A172 (cell line): ENCODE results near the gene CCNB1IP1. TPM values are rescaled to one million over a fixed set of nuclear protein-coding genes. Genes with fewer than 3 reads are reported as not detected.
"Not testable (repeated sequence)": the region's sequence is repeated elsewhere in the genome, so short reads cannot be mapped to it uniquely, and the experiment has no call there.

Experiments
- DNase-seq: peaks from one replicate; pipeline ENCODE4 v3.0.0-alpha.2; 2015; ENCODE audit warnings: low spot score
- total RNA-seq: library from RNA; depleted of rRNA; stranded (reverse); fragments of >200 nt; shearing (Covaris generic); gene quantifications from 2 replicates; pipeline ENCODE4 v1.2.3, GENCODE V29; 2014

The CCNB1IP1 gene
- total RNA-seq, 1 experiment from 2014 or later, result 28.6 TPM

DNA sequence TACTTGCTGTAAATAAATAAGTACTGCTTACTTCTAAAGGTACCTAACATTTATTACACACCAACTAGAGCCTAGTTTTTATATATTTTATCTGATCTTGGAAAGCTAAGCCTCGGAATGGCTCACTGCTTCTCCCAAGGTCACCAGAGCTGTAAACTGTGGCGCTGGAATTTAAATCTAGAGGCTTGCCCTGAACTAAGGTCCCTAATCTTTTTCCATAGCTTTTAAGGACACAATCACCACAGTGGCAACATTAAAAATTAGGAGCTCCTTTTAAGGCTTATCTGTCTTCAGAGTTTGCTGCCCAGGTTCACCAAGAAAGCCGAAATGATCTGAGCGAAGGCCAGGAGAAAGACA, 670 bp downstream of the CCNB1IP1 start:
- no peak for DNase-seq

DNA sequence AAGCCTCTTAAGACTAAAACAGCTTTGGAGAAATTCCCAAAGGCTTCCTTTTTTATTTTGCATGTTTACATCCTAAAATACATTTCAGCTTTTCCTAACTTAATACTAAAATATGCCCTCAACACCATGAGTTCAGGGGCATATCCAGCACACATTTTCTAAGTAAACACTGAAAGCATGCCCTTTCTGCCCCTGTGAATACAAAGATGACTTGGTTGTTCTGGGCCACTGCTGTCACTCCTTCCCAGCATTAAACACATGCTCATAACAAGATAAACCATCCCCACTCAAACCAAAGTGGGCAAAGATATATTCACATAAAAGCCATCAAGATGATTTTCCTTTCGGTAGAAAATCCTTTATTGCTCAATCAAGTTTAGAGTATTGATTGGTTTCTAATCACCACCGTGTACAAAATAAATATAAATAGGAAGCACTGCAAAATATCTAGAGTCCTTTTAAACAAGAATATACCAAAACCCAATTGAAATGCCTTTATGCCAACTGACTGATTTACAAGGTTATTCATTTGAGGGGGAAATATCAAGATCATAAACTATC, 1.9 kb downstream of the CCNB1IP1 start:
- DNase-seq, result no peak

- DNase-seq, result no peak
Measured at GRCh38 chr14:20329355-20329754, 3.7 kb downstream of the CCNB1IP1 start.

DNA sequence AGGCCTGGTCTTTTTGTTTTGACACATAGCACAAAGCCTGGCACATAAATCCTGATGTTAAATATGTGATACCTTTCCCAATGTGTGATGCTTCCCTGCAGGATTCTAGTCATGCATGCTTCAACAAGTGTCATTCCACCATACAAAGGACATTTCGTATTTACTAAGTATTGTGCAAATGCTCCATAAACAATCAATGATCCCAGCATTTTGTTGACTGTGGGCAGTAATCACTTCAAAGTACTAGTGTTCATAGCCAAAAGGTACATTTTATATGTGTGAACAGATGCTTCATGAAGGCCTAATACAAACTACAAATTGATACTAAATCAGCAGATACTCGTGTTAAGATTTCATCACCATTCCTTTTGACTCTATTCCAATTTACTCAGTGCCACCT, 4.4 kb downstream of the CCNB1IP1 start:
- DNase-seq, result no peak

GRCh38 chr14:20327005-20327869, 5.8 kb downstream of the CCNB1IP1 start:
- DNase-seq, result peak; percentile 62

DNA sequence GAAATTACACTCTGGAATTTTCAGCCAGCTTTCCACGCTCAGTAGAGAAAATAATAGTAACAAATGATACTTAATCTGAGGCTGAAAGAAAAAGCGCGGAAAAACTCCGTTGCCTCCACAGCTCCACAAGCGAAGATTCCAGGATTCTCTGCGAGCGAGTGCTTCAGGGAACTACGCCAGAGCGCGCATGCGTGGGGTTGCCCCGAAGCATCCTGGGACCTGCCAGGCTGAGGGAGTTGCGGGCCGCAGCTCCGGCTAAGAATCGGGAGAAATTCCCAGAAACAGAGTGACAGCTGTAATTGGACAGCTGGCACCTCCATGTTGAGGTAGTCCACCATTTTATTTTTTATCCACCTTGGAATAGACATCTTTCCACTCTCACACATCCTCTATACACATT, 15.4 kb downstream of the CCNB1IP1 start:
- DNase-seq, result no peak

DNA sequence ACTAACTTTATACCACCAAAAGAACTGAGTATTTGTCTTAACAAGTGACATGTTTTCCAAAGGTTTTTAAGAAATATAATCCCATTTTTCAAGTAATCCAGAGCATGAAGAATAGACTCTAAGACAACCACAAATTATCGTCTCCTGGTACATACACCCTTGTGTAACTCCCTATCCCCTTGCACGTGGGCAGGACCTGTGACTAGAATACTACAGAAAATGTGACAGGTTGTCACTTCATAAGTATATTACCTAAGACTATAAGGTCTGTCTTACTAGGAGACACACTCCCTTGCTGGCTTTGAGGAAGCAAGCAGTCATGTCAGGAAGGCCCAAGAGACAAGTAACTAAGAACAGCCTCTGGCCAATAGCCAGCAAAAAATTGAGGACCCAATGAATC, 19.1 kb downstream of the CCNB1IP1 start:
- DNase-seq, result no peak

- no peak for DNase-seq
Measured at GRCh38 chr14:20306079-20306423, 27.0 kb downstream of the CCNB1IP1 start.

GRCh38 chr14:20305265-20306078, 27.6 kb downstream of the CCNB1IP1 start, which contains the start of gene TTC5:
TSS of gene TTC5 (minus strand) at chr14:20305951. CDS start at chr14:20305937, 14 bp downstream.
- DNase-seq, result peak; percentile 65

- DNase-seq, result peak; percentile 12
Measured at GRCh38 chr14:20302042-20302755, 30.9 kb downstream of the CCNB1IP1 start.

GRCh38 chr14:20295067-20295466, 38.0 kb downstream of the CCNB1IP1 start:
- no peak for DNase-seq

- no peak for DNase-seq
Measured at GRCh38 chr14:20294636-20295035, 38.4 kb downstream of the CCNB1IP1 start.

- DNase-seq, result not testable (repeated sequence)
Measured at GRCh38 chr14:20281998-20282397, 51.1 kb downstream of the CCNB1IP1 start.

DNA sequence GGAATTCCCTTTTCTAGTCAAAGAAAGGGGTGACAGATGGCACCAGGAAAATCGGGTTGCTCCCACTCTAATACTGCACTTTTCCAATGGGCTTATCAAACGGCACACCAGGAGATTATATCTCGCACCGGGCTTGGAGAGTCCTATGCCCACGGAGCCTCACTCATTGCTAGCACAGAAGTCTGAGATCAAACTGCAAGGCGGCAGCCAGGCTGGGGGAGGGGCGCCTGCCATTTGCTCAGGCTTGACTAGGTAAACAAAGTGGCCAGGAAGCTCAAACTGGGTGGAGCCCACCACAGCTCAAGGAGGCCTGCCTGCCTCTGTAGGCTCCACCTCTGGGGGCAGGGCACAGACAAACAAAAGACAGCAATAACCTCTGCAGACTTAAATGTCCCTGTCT, 52.8 kb downstream of the CCNB1IP1 start:
- DNase-seq, result not testable (repeated sequence)

DNA sequence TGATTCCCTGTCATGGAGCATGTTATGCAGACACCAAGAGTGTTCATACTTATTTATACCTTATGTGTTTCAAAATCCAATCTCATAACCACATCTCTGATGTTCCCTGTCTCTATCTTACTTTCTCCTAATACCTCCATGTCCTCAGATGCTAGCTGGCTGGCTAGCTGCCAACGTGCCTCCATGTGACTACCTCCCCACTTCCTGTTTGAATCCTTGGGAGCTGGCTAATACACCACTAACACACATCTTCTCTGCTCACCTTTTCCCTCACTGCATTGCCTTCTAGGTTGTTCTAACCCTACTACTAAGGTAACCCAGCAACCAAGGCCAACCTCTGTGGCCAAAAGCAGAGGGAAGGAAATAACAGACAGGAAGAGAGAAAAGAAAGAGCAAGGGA, 54.7 kb downstream of the CCNB1IP1 start:
- DNase-seq, result no peak

GRCh38 chr14:20277409-20277808, 55.7 kb downstream of the CCNB1IP1 start:
- DNase-seq, result no peak

GRCh38 chr14:20274062-20274461, 59.0 kb downstream of the CCNB1IP1 start:
- no peak for DNase-seq

DNA sequence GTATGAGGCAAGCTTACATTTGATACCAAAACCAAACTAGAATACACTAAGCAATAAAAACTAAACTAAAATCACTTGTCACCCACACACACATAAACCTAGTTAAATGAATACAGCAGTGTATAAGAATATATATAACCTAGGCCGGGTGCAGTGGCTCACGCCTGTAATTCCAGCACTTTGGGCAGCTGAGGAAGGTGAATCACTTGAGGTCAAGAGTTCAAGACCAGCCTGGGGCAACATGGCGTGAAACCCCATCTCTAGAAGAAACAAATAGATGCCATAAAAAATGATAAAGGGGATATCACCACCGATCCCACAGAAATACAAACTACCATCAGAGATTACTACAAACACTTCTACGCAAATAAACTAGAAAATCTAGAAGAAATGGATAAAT, 68.7 kb downstream of the CCNB1IP1 start:
- not testable (repeated sequence) for DNase-seq

DNA sequence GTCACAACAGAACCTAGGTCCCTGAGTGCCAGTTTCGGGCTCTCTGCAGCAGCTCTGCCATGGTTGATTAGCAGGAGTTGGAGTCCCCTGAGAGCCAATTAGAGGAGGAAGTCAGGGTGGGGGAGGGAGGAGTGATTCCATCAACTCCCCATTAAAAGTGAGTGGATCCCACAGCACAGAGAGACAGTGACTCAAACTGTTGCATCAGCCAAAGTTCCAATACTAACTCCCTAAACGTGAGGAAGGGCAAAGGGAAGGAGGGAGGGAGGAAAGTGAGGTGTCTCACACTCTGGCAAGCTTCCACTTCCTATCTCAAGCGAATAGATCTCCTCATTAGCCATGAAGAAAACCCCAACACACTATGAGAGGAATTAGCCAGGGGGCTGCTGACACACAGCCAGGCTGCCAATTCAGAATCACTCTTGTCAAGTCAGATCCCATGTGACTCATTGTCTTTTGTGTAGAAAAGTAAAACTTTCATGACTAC, 70.4 kb downstream of the CCNB1IP1 start:
- DNase-seq, result peak; percentile 66
